ENCODE data around the gene SLC25A30.
"Not testable (repeated sequence)": the region's sequence is repeated elsewhere in the genome, so short reads cannot be mapped to it uniquely, and the experiment has no call there.

Gene SLC25A30

GRCh38 chr13:45426056-45426841 lies 8.1 kb upstream of the SLC25A30 start:
- DNase-seq, result not testable (repeated sequence)

GRCh38 chr13:45422731-45423292 lies 4.6 kb upstream of the SLC25A30 start:
- DNase-seq, result no peak

- no peak for DNase-seq
Measured at GRCh38 chr13:45419945-45420344, 1.8 kb upstream of the SLC25A30 start.

GRCh38 chr13:45419389-45419788 lies 1.2 kb upstream of the SLC25A30 start:
- DNase-seq, result not testable (repeated sequence)

GRCh38 chr13:45416516-45417128 lies 1.6 kb downstream of the SLC25A30 start:
- DNase-seq, result no peak

- no peak for DNase-seq
Measured at GRCh38 chr13:45415112-45415511, 3.1 kb downstream of the SLC25A30 start.

- no peak for DNase-seq
Measured at GRCh38 chr13:45413826-45414307, 4.3 kb downstream of the SLC25A30 start.

- no peak for DNase-seq
Measured at GRCh38 chr13:45412274-45413049, 5.7 kb downstream of the SLC25A30 start.

GRCh38 chr13:45411631-45412030 lies 6.5 kb downstream of the SLC25A30 start:
- no peak for DNase-seq

GRCh38 chr13:45411221-45411620 lies 7.0 kb downstream of the SLC25A30 start:
- DNase-seq, result no peak

- DNase-seq, result no peak
Measured at GRCh38 chr13:45410466-45410865, 7.7 kb downstream of the SLC25A30 start.

- no peak for DNase-seq
Measured at GRCh38 chr13:45410001-45410400, 8.2 kb downstream of the SLC25A30 start.

GRCh38 chr13:45406421-45406820 lies 11.8 kb downstream of the SLC25A30 start:
- DNase-seq, result no peak

GRCh38 chr13:45403081-45403480 lies 15.1 kb downstream of the SLC25A30 start:
- DNase-seq, result no peak

GRCh38 chr13:45402641-45403040 lies 15.5 kb downstream of the SLC25A30 start:
- no peak for DNase-seq

- no peak for DNase-seq
Measured at GRCh38 chr13:45401314-45401713, 16.9 kb downstream of the SLC25A30 start.

- no peak for DNase-seq
Measured at GRCh38 chr13:45398877-45399276, 19.3 kb downstream of the SLC25A30 start.

- DNase-seq, result no peak
Measured at GRCh38 chr13:45396533-45397095, 21.6 kb downstream of the SLC25A30 start.

- no peak for DNase-seq
Measured at GRCh38 chr13:45393941-45394570, 24.1 kb downstream of the SLC25A30 start.

GRCh38 chr13:45392811-45393210 lies 25.4 kb downstream of the SLC25A30 start:
- DNase-seq, result no peak

- DNase-seq, result no peak
Measured at GRCh38 chr13:45391926-45392325, 26.2 kb downstream of the SLC25A30 start.

- not testable (repeated sequence) for DNase-seq
Measured at GRCh38 chr13:45391128-45391527, 27.0 kb downstream of the SLC25A30 start.

Measured in activated T-cell treated with anti-CD3 and anti-CD28 coated beads for 4 hours (primary cell).